Measurements from ENCODE around the gene INHA.

DNA sequence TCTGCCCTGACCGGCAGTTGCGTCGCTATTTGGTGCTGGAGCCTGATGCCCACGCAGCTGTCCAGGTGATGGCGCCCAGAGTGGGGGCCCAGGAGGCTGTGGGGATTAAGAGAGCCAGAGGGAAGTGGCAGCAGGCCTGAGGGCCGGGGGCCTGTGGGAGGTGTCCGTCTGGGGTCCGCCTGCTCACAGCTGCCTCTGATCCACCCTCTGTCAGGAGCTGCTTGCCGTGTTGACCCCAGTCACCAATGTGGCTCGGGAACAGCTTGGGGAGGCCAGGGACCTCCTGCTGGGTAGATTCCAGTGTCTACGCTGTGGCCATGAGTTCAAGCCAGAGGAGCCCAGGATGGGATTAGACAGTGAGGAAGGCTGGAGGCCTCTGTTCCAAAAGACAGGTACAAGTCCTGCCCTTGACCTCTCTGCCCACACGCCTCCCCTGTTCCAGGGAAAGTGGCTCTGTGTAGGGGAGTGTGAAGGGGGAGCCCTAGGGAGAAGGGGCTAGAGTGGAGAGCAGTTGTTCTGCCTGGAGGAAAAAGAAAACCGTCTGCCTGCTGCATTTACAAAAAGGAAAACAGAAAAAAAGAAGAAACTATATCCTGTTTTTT, 37.1 kb downstream of the INHA start:
- TF ChIP-seq POLR2A (IDR thresholded peaks at IDR 0.05) = no peak
- TF ChIP-seq, protein P1, sequence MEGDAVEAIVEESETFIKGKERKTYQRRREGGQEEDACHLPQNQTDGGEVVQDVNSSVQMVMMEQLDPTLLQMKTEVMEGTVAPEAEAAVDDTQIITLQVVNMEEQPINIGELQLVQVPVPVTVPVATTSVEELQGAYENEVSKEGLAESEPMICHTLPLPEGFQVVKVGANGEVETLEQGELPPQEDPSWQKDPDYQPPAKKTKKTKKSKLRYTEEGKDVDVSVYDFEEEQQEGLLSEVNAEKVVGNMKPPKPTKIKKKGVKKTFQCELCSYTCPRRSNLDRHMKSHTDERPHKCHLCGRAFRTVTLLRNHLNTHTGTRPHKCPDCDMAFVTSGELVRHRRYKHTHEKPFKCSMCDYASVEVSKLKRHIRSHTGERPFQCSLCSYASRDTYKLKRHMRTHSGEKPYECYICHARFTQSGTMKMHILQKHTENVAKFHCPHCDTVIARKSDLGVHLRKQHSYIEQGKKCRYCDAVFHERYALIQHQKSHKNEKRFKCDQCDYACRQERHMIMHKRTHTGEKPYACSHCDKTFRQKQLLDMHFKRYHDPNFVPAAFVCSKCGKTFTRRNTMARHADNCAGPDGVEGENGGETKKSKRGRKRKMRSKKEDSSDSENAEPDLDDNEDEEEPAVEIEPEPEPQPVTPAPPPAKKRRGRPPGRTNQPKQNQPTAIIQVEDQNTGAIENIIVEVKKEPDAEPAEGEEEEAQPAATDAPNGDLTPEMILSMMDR (IDR thresholded peaks at IDR 0.05) = no peak
